GM23338 (cell line): ENCODE results near the gene KDR. TPM values are rescaled to one million over a fixed set of nuclear protein-coding genes. Genes with fewer than 3 reads are reported as not detected.
A peak's percentile ranks its signal among the peaks of the same experiment; 100 is the strongest.

Experiments
- ATAC-seq: fragments of 200-7000 bp; cut with Tn5 transposase; 3 replicates; pipeline ENCODE4 v1.9.1; 2020
- DNase-seq: peaks from one replicate; pipeline ENCODE4 v3.0.0-alpha.2; 2015; ENCODE audit warnings: low spot score
- H2AFZ ChIP-seq: fragments of 200-600 bp; sonication (generic); 2 replicates; pipeline ENCODE4 v1.8.0; 2016; ENCODE audit warnings: antibody characterized with exemption, mild to moderate bottlenecking, moderate library complexity
- H3F3A ChIP-seq: fragments of 200-600 bp; sonication (generic); replicated peaks from 2 replicates; pipeline ENCODE4 v1.8.0; 2017; ENCODE audit warnings: antibody characterized with exemption, mixed run types, low read depth
- H3K27ac ChIP-seq: fragments of 200-600 bp; sonication (generic); 2 replicates; pipeline ENCODE4 v1.6.1; 2016; ENCODE audit warnings: low read depth
- H3K27me3 ChIP-seq: fragments of 200-600 bp; sonication (generic); 2 replicates; pipeline ENCODE4 v1.8.0; 2016; ENCODE audit warnings: mild to moderate bottlenecking, mixed run types, moderate library complexity; ENCODE audit not compliant: insufficient read depth
- H3K36me3 ChIP-seq: fragments of 200-600 bp; sonication (generic); 2 replicates; pipeline ENCODE4 v1.8.0; 2016; ENCODE audit warnings: mild to moderate bottlenecking; ENCODE audit not compliant: insufficient read depth
- H3K4me1 ChIP-seq: fragments of 200-600 bp; sonication (generic); 2 replicates; pipeline ENCODE4 v1.8.0; 2016; ENCODE audit warnings: mild to moderate bottlenecking, moderate library complexity; ENCODE audit not compliant: insufficient read depth
- H3K4me2 ChIP-seq: fragments of 200-600 bp; sonication (generic); 2 replicates; pipeline ENCODE4 v1.7.1; 2017; ENCODE audit warnings: mixed run types
- H3K4me3 ChIP-seq: fragments of 200-600 bp; sonication (generic); 2 replicates; pipeline ENCODE4 v1.6.1; 2016; ENCODE audit warnings: mixed run types
- H3K79me2 ChIP-seq: fragments of 200-600 bp; sonication (generic); replicated peaks from 2 replicates; pipeline ENCODE4 v1.8.0; 2017; ENCODE audit warnings: mild to moderate bottlenecking; ENCODE audit not compliant: insufficient read depth
- H3K9me2 ChIP-seq: fragments of 200-600 bp; sonication (generic); 2 replicates; pipeline ENCODE4 v1.8.0; 2017; ENCODE audit not compliant: insufficient read depth
- H4K20me1 ChIP-seq: fragments of 200-600 bp; sonication (generic); replicated peaks from 2 replicates; pipeline ENCODE4 v1.8.0; 2017; ENCODE audit warnings: mild to moderate bottlenecking; ENCODE audit not compliant: insufficient read depth
- H3K27ac Mint-ChIP-seq: 2 replicates; pipeline ENCODE4 v1.8.0; 2020; ENCODE audit warnings: inconsistent platforms, mild to moderate bottlenecking, moderate library complexity, mixed read lengths
- H3K27me3 Mint-ChIP-seq: 3 replicates; pipeline ENCODE4 v1.8.0; 2022; ENCODE audit warnings: low read depth, mild to moderate bottlenecking, moderate library complexity, mixed read lengths, inconsistent platforms; ENCODE audit not compliant: insufficient read depth, poor library complexity
- H3K36me3 Mint-ChIP-seq: 3 replicates; pipeline ENCODE4 v1.8.0; 2021; ENCODE audit warnings: low read depth, mild to moderate bottlenecking, inconsistent platforms, moderate library complexity, mixed read lengths
- H3K4me1 Mint-ChIP-seq: 3 replicates; pipeline ENCODE4 v1.8.0; 2020; ENCODE audit warnings: mild to moderate bottlenecking, inconsistent platforms, mixed read lengths
- H3K4me3 Mint-ChIP-seq: 3 replicates; pipeline ENCODE4 v1.8.0; 2021; ENCODE audit warnings: moderate library complexity, mild to moderate bottlenecking, inconsistent platforms, mixed read lengths
- H3K9me3 Mint-ChIP-seq: 3 replicates; pipeline ENCODE4 v1.8.0; 2020; ENCODE audit warnings: moderate library complexity, mild to moderate bottlenecking, inconsistent platforms, mixed read lengths
- CREB1 ChIP-seq: fragments of 250-450 bp; sonication (Bioruptor Pico); IDR thresholded peaks from 2 replicates; pipeline ENCODE4 v1.5.0; 2020; ENCODE audit warnings: low read depth, mild to moderate bottlenecking, moderate library complexity
- EZH2 ChIP-seq: fragments of 200-600 bp; sonication (generic); IDR thresholded peaks from one replicate; pipeline ENCODE4 v1.8.0; 2017; ENCODE audit warnings: antibody characterized with exemption, mild to moderate bottlenecking, low read depth; ENCODE audit not compliant: unreplicated experiment
- EZH2phosphoT487 ChIP-seq: fragments of 200-600 bp; sonication (generic); IDR thresholded peaks from one replicate; pipeline ENCODE4 v1.8.1; 2018; ENCODE audit warnings: antibody characterized with exemption; ENCODE audit not compliant: unreplicated experiment
- JUNB ChIP-seq: IDR thresholded peaks from one replicate; pipeline ENCODE4 v1.6.1; 2016; ENCODE audit warnings: antibody characterized with exemption; ENCODE audit not compliant: unreplicated experiment
- NANOG ChIP-seq: IDR thresholded peaks from 2 replicates; pipeline ENCODE4 v1.6.1; 2016; ENCODE audit warnings: antibody characterized with exemption, borderline replicate concordance
- POLR2AphosphoS5 ChIP-seq: IDR thresholded peaks from 2 replicates; pipeline ENCODE4 v1.6.1; 2016; ENCODE audit warnings: antibody characterized with exemption, low read depth
- REST ChIP-seq: IDR thresholded peaks from one replicate; pipeline ENCODE4 v1.6.1; 2018; ENCODE audit warnings: antibody characterized with exemption; ENCODE audit not compliant: unreplicated experiment
- STAT1 ChIP-seq: IDR thresholded peaks from one replicate; pipeline ENCODE4 v1.6.1; 2016; ENCODE audit warnings: antibody characterized with exemption; ENCODE audit not compliant: unreplicated experiment
- ZNF114 ChIP-seq: fragments of 250-450 bp; sonication (Bioruptor Pico); IDR thresholded peaks from 2 replicates; pipeline ENCODE4 v1.5.0; 2020; ENCODE audit warnings: mild to moderate bottlenecking, moderate library complexity
- ZNF331 ChIP-seq: fragments of 250-450 bp; sonication (Bioruptor Pico); IDR thresholded peaks from 2 replicates; pipeline ENCODE4 v1.5.0; 2020; ENCODE audit warnings: low read depth, mild to moderate bottlenecking, moderate library complexity
- ZNF462 ChIP-seq: fragments of 250-450 bp; sonication (Bioruptor Pico); IDR thresholded peaks from 2 replicates; pipeline ENCODE4 v1.5.0; 2020; ENCODE audit warnings: mild to moderate bottlenecking, moderate library complexity
- polyA plus RNA-seq: library from polyadenylated mRNA; unstranded; fragments of >200 nt; fragmentation: Nextera tagmentation; extraction: Ambion mirVana; gene quantifications from 2 replicates; pipeline ENCODE4 v1.2.1, GENCODE V29; 2016
- total RNA-seq: library from RNA; depleted of rRNA; stranded (reverse); fragments of >200 nt; shearing (Covaris generic); gene quantifications from 2 replicates; pipeline ENCODE4 v1.2.3, GENCODE V29; 2014
- TF ChIP-seq, protein P1 (sequence below), 2 experiments: fragments of 200-600 bp in 1 of 2; sonication (generic) in 1 of 2; conservative IDR thresholded peaks; 2 replicates each; pipeline versions ENCODE4 v1.5.1 to v1.6.1; 2016 to 2017; ENCODE audit warnings: antibody characterized with exemption in 2 of 2, low read depth in 2 of 2, mild to moderate bottlenecking in 2 of 2, moderate library complexity in 1 of 2
- TF ChIP-seq, protein P2 (sequence below): IDR thresholded peaks from 2 replicates; pipeline ENCODE4 v1.6.1; 2016; ENCODE audit warnings: antibody characterized with exemption

Gene KDR
- total and polyA plus RNA-seq, 2 experiments from 2014 or later, result 27.9 to 109 TPM

GRCh38 chr4:55124322-55125076 lies 896 bp downstream of the KDR start:
- ATAC-seq, result peak; percentile 60

More at GRCh38 chr4:55124322-55125076, 896 bp downstream of the KDR start:
- Histone ChIP-seq H3K36me3 (peaks cover 17% of the 10 kb centered on the region; the same call in 1 of the 2 replicates), H4K20me1 (peaks cover 36% of the 10 kb centered on the region), H3F3A (no peaks in the 10 kb centered on the region), H3K4me2 (peak overlapping the region; percentile 93), H2AFZ (no peak overlapping the region), H3K9me2 (no peaks in the 10 kb centered on the region), H3K27ac (no peak overlapping the region), H3K4me3 (peak overlapping the region; percentile 95), H3K4me1 (peaks cover 26% of the 10 kb centered on the region), H3K79me2 (peaks cover 57% of the 10 kb centered on the region), H3K27me3 (peaks cover 12% of the 10 kb centered on the region)
- Mint-ChIP-seq H3K36me3 (peaks cover 28% of the 10 kb centered on the region), H3K4me1 (peaks cover 34% of the 10 kb centered on the region), H3K9me3 (peaks cover 10% of the 10 kb centered on the region; the same call in 2 of the 3 replicates), H3K27me3 (peaks cover 11% of the 10 kb centered on the region), H3K27ac (no peak overlapping the region), H3K4me3 (peak overlapping the region; percentile 87)
- no peak for TF ChIP-seq ZNF331 (CRISPR knock-in tag)
- TF ChIP-seq, protein P1, sequence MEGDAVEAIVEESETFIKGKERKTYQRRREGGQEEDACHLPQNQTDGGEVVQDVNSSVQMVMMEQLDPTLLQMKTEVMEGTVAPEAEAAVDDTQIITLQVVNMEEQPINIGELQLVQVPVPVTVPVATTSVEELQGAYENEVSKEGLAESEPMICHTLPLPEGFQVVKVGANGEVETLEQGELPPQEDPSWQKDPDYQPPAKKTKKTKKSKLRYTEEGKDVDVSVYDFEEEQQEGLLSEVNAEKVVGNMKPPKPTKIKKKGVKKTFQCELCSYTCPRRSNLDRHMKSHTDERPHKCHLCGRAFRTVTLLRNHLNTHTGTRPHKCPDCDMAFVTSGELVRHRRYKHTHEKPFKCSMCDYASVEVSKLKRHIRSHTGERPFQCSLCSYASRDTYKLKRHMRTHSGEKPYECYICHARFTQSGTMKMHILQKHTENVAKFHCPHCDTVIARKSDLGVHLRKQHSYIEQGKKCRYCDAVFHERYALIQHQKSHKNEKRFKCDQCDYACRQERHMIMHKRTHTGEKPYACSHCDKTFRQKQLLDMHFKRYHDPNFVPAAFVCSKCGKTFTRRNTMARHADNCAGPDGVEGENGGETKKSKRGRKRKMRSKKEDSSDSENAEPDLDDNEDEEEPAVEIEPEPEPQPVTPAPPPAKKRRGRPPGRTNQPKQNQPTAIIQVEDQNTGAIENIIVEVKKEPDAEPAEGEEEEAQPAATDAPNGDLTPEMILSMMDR (conservative IDR thresholded peaks at IDR 0.05; ENCODE audit: low read depth in 2 of 2), result no peak
- no peak for TF ChIP-seq CREB1
- TF ChIP-seq NANOG, result no peak
- no peak for TF ChIP-seq ZNF462
- no peak for TF ChIP-seq STAT1
- no peak for TF ChIP-seq POLR2AphosphoS5
- TF ChIP-seq EZH2, result no peak
- no peak for TF ChIP-seq ZNF114 (CRISPR knock-in tag)
- TF ChIP-seq, protein P2, sequence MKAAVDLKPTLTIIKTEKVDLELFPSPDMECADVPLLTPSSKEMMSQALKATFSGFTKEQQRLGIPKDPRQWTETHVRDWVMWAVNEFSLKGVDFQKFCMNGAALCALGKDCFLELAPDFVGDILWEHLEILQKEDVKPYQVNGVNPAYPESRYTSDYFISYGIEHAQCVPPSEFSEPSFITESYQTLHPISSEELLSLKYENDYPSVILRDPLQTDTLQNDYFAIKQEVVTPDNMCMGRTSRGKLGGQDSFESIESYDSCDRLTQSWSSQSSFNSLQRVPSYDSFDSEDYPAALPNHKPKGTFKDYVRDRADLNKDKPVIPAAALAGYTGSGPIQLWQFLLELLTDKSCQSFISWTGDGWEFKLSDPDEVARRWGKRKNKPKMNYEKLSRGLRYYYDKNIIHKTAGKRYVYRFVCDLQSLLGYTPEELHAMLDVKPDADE, result no peak
- TF ChIP-seq REST, result no peak
- TF ChIP-seq EZH2phosphoT487, result no peak
- TF ChIP-seq JUNB, result no peak
- peak; percentile 57 for DNase-seq
